GM18502 (cell line): ENCODE data around the gene CCR2.
A peak's percentile ranks its signal among the peaks of the same experiment; 100 is the strongest.

Source experiments
- ATAC-seq: cut with Tn5 transposase; IDR thresholded peaks from one replicate; pipeline ENCODE4 v1.9.1; 2021; ENCODE audit warnings: mild to moderate bottlenecking; ENCODE audit not compliant: unreplicated experiment, poor library complexity

CCR2 gene

GRCh38 chr3:46353090-46353489 lies 821 bp upstream of the CCR2 start:
- ATAC-seq = no peak

- ATAC-seq = no peak
Observed at GRCh38 chr3:46354478-46354877, 567 bp downstream of the CCR2 start.

GRCh38 chr3:46354984-46355383 lies 1.1 kb downstream of the CCR2 start:
- no peak for ATAC-seq

GRCh38 chr3:46356276-46356675 lies 2.4 kb downstream of the CCR2 start:
- no peak for ATAC-seq

GRCh38 chr3:46356909-46357308 lies 3.0 kb downstream of the CCR2 start:
- ATAC-seq = no peak

- no peak for ATAC-seq
Observed at GRCh38 chr3:46358466-46358865, 4.6 kb downstream of the CCR2 start.

- peak; percentile 66 for ATAC-seq
Observed at GRCh38 chr3:46359733-46360493, 6.0 kb downstream of the CCR2 start.

- no peak for ATAC-seq
Observed at GRCh38 chr3:46360907-46361306, 7.0 kb downstream of the CCR2 start.

- no peak for ATAC-seq
Observed at GRCh38 chr3:46361408-46362283, 7.7 kb downstream of the CCR2 start.

- no peak for ATAC-seq
Observed at GRCh38 chr3:46365041-46365440, 11.1 kb downstream of the CCR2 start.

GRCh38 chr3:46365737-46366524 lies 12.0 kb downstream of the CCR2 start:
- ATAC-seq = no peak

GRCh38 chr3:46367811-46368210 lies 13.9 kb downstream of the CCR2 start:
- no peak for ATAC-seq

- ATAC-seq = peak; percentile 58
Observed at GRCh38 chr3:46368569-46368968, 14.7 kb downstream of the CCR2 start.

- no peak for ATAC-seq
Observed at GRCh38 chr3:46369151-46369550, 15.2 kb downstream of the CCR2 start.

- ATAC-seq = peak; percentile 72
Observed at GRCh38 chr3:46369675-46370132, 15.8 kb downstream of the CCR2 start.

- no peak for ATAC-seq
Observed at GRCh38 chr3:46370839-46371518, 17.1 kb downstream of the CCR2 start, which contains the start of gene CCR5. CCR5 (plus strand) TSS chr3:46370946; CDS start chr3:46372903, 1,957 bp downstream.

GRCh38 chr3:46371519-46372340 lies 17.8 kb downstream of the CCR2 start:
- ATAC-seq = no peak

- no peak for ATAC-seq
Observed at GRCh38 chr3:46372492-46373359, 18.8 kb downstream of the CCR2 start.
